Body of pancreas (tissue), 4 donors: ENCODE measurements around the gene THOP1. TPM values are rescaled to one million over a fixed set of nuclear protein-coding genes. Genes with fewer than 3 reads are reported as not detected.

Experiments used
- ATAC-seq: fragments of 150-250 bp; one replicate; pipeline ENCODE4 v1.9.1; 2016
- DNase-seq, 4 donors: peaks; one replicate each; pipeline ENCODE4 v3.0.0-alpha.2; 2019
- H3K27ac ChIP-seq, 4 donors: fragments of 200-600 bp; sonication (generic); 1 replicate in 3 of 4; 2 replicates in 1 of 4; pipeline versions ENCODE4 v1.5.1 to v1.6.1; 2016 to 2019; ENCODE audit warnings: mild to moderate bottlenecking in 1 of 4, mixed read lengths in 1 of 4, moderate library complexity in 1 of 4
- H3K27me3 ChIP-seq, 2 donors: fragments of 200-600 bp; sonication (generic); one replicate each; pipeline ENCODE4 v1.6.0; 2016; ENCODE audit warnings: mild to moderate bottlenecking in 1 of 2
- H3K36me3 ChIP-seq, 2 donors: fragments of 200-600 bp; sonication (generic); replicated peaks in 1 of 2; 2 replicates each; pipeline ENCODE4 v1.5.1; 2016; ENCODE audit warnings: low read depth in 2 of 2; ENCODE audit not compliant: insufficient read depth in 1 of 2
- H3K4me1 ChIP-seq: fragments of 200-600 bp; sonication (generic); one replicate; pipeline ENCODE4 v1.6.0; 2016
- H3K4me3 ChIP-seq, 2 donors: fragments of 200-600 bp; sonication (generic); 1 replicate in 1 of 2; 2 replicates in 1 of 2; pipeline ENCODE4 v1.5.1; 2016 to 2019
- H3K9me3 ChIP-seq, 3 donors: fragments of 200-600 bp; sonication (generic); 1 replicate in 2 of 3; 2 replicates in 1 of 3; pipeline ENCODE4 v1.5.1; 2016
- POLR2A ChIP-seq, 3 donors: fragments of 450-650 bp; IDR thresholded peaks; one replicate each; pipeline ENCODE4 v1.6.1; 2016; ENCODE audit warnings: antibody characterized with exemption in 3 of 3, mild to moderate bottlenecking in 2 of 3
- WGBS, 2 donors: methylation state at CpG; one replicate each; pipeline ENCODE4 v1.1.5; 2017; 5-methylcytosine and 5-hydroxymethylcytosine counted together
- intact Hi-C: fragments of 100-400 bp; cut with DNase I; formaldehyde crosslinking; loops from one replicate; pipeline ENCODE4 v1.15.1; 2023
- total RNA-seq, 2 donors: library from RNA; depleted of rRNA; stranded (reverse); fragments of >200 nt; gene quantifications; one replicate each; pipeline ENCODE4 v1.1.0, GENCODE V29; 2016
- TF ChIP-seq, protein P1 (sequence below), 7 experiments: fragments of 450-650 bp in 4 of 7; fragments of 200-600 bp in 3 of 7; sonication (generic) in 3 of 7; IDR thresholded peaks; one replicate each; pipeline ENCODE4 v1.5.1; 2016 to 2019; ENCODE audit warnings: antibody characterized with exemption in 7 of 7

The THOP1 gene
- total RNA-seq, 2 donors from 2014 or later, result 17.5 to 19.7 TPM

- DNase-seq (no peak), ATAC-seq (no peak)
- Histone ChIP-seq H3K27ac (no peak overlapping the region), H3K36me3 (no peaks in the 10 kb centered on the region), H3K27me3 (no peaks in the 10 kb centered on the region), H3K4me1 (peaks cover 2% of the 10 kb centered on the region), H3K9me3 (no peaks in the 10 kb centered on the region), H3K4me3 (no peak overlapping the region)
- intact Hi-C loops, result no loop called here
- WGBS, 2 donors, result 89 to 92% methylated on average over 28 of the region's 29 CpGs
- TF ChIP-seq, protein P1, sequence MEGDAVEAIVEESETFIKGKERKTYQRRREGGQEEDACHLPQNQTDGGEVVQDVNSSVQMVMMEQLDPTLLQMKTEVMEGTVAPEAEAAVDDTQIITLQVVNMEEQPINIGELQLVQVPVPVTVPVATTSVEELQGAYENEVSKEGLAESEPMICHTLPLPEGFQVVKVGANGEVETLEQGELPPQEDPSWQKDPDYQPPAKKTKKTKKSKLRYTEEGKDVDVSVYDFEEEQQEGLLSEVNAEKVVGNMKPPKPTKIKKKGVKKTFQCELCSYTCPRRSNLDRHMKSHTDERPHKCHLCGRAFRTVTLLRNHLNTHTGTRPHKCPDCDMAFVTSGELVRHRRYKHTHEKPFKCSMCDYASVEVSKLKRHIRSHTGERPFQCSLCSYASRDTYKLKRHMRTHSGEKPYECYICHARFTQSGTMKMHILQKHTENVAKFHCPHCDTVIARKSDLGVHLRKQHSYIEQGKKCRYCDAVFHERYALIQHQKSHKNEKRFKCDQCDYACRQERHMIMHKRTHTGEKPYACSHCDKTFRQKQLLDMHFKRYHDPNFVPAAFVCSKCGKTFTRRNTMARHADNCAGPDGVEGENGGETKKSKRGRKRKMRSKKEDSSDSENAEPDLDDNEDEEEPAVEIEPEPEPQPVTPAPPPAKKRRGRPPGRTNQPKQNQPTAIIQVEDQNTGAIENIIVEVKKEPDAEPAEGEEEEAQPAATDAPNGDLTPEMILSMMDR (IDR thresholded peaks at IDR 0.05), result no peak
- no peak for TF ChIP-seq POLR2A (IDR thresholded peaks at IDR 0.05)
Observed at GRCh38 chr19:2803486-2804155, 18.3 kb downstream of the THOP1 start.

DNA sequence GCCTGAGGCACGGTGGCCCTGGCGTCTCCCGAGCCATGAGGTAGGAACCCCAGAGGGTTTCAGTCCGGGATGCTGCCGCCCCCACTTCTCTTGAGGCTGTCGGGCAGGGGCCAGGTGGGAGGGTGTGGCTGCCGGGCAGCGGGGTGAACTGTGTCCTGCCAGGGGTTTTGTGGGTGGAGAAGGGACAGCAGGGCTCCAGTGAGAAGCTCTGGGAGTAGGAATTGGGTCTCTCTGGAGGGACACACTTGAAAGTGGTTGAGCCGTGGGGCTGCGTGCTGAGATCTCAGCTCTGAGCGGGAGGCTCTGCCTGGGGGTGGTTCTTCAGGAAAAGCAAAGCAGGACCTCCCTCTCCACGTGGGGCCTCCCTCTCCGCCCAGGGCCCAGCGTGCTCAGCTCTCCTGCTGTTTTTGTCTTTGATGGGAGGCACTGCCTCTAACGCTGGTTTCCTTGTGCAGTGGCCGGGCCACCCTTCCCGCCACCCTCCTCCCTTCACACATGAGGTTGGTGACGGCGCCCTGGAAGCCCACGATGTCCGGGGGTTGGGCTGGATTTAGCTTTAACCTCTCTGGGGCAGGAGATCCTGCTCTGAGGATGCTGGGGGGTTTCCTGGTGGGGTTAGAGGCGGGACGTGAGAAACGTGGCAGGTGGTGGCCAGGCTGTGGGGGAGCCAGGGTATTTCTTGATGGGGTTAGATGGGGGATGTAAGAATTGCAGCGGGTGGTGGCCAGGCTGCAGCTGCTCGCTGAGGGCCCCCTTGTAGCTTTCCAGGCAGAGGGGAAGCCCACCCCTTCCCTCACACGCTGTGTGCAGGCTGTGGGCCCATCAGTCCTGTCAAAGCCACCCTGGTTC lies 19.1 kb downstream of the THOP1 start:
- no peaks in the 10 kb centered on the region for H3K9me3 ChIP-seq
- intact Hi-C loops, result no loop called here
- no peak for DNase-seq
- TF ChIP-seq POLR2A (IDR thresholded peaks at IDR 0.05), result no peak
- TF ChIP-seq, protein P1 (IDR thresholded peaks at IDR 0.05), result no peak
- no peaks in the 10 kb centered on the region for H3K4me1 ChIP-seq
- no peak for ATAC-seq
- H3K27ac ChIP-seq, result no peak overlapping the region
- H3K36me3 ChIP-seq, result peaks cover 0 to 3% of the 10 kb centered on the region in 2 donors
- H3K4me3 ChIP-seq, result no peak overlapping the region
- no peaks in the 10 kb centered on the region for H3K27me3 ChIP-seq
- WGBS, 2 donors, result 77 to 88% methylated on average over 8 to 27 of the region's 27 CpGs

DNA sequence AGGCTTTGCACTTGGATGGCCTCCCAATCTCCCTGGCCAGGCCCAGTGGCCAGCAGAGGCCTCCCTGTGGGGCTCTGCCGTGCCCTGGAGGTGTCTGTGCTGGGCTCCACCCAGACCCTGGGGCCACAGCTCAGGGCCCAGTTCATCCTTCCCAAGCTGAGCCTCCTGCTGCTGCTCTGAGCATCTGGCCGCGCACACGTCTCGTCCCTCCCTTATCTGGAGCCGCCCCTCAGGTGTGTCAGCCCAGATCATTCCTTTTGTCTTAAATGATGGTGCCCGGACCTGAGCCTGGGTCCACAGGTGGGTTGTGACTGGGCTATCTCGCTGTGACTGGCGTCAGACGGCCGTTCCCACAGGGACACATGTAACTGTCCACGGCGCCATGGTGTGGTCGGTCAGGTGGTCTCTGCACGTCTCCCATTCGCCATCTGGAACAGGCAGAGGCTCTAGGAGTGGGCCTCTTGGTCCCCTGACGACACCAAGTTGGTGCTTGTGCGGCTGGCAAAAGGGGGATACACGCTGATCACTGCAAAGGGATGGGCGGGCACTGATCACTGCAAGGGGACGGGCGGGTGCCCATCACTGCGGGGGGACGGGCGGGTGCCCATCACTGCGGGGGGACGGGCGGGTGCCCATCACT lies 20.1 kb downstream of the THOP1 start:
- TF ChIP-seq POLR2A (IDR thresholded peaks at IDR 0.05), result no peak
- TF ChIP-seq, protein P1 (IDR thresholded peaks at IDR 0.05), result no peak
- Histone ChIP-seq H3K9me3 (no peaks in the 10 kb centered on the region), H3K27ac (no peak overlapping the region), H3K4me3 (no peak overlapping the region), H3K4me1 (no peaks in the 10 kb centered on the region), H3K27me3 (no peaks in the 10 kb centered on the region), H3K36me3 (peaks cover 0 to 3% of the 10 kb centered on the region in 2 donors)
- ATAC-seq, result no peak
- 92 to 93% methylated on average over 8 to 10 of the region's 28 CpGs for WGBS, 2 donors
- DNase-seq, result no peak
- intact Hi-C loops, result no loop called here

DNA sequence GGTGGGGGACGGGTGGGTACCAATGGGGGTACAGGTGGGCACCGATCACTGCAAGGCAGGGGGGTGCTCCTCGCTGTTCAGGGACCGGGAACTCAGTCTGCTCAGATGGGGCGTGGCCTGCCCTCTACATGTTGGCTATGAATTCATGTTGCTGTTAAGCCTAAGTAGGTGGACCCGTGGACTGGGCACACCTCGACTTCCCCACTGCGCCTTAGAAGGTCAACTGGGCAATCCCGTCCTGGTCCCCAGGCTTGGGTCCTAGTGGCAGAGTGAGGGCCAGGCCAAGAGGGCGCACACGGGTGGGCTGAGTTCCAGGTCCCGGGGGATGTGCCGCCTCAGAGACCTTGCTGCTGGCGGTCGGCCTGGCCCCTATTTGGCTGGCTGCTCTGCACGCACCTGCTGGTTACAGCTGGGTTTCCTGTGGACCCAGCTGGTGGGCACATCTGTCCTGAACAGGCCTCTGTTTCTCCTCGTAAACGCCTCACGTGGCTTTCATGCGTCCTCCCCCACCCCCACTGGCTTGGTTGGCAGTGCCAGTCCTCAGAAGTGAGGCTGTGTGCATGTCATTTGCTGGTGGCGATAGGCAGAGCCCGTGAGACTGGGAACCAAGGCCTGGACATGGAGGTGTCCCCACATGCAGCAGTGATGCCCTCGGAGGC lies 20.8 kb downstream of the THOP1 start:
- Histone ChIP-seq H3K4me3 (no peak overlapping the region), H3K27me3 (no peaks in the 10 kb centered on the region), H3K36me3 (peaks cover 0 to 3% of the 10 kb centered on the region in 2 donors), H3K27ac (no peak overlapping the region), H3K4me1 (no peaks in the 10 kb centered on the region), H3K9me3 (no peaks in the 10 kb centered on the region)
- no peak for ATAC-seq
- WGBS, 2 donors, result 97% methylated on average over 6 to 18 of the region's 23 CpGs
- TF ChIP-seq, protein P1 (IDR thresholded peaks at IDR 0.05), result no peak
- TF ChIP-seq POLR2A (IDR thresholded peaks at IDR 0.05), result no peak
- intact Hi-C loops, result no loop called here
- DNase-seq, result no peak
